ENCODE results near the gene ANKS4B. TPM values are rescaled to one million over a fixed set of nuclear protein-coding genes. Genes with fewer than 3 reads are reported as not detected.

ANKS4B gene
- total and polyA plus RNA-seq, 2 of the 8 experiments (the other 6 are each of a cell fraction or from before 2014, with no cell fraction given), result 0.06 to 0.15 TPM

DNA sequence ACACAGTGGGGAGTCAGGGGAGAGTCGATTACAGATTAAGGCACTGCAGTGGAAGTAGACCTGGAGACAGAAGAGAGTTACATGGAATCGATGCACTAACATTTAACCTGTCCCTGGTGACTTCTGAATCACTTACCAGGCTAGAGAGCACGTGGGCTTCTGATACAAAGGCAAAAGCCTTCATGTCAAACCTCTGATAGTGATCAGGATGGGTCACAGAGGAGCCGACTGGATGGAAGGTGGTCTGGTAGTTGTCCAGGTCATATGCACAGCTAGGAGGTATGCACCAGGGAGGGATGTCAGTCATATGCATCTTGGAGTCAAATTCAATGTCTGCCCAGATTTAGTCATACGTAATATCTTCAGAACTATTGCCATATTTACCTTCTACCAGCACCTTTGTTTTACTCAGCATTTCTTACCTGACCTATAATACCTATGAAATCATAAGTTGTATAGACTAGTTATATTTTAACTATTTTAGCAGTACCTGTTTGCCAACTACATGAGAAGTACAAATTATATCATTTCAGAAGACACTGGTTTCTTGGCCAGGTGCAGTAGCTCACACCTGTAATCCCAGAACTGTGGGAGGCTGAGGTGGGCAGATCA lies 33.8 kb upstream of the ANKS4B start (continued):
- no peak for TF ChIP-seq BCL11A (IDR thresholded peaks at IDR 0.05; ENCODE audit: low read depth in 2 of 2, low read length in 2 of 2)
- TF ChIP-seq GTF2F1 (IDR thresholded peaks at IDR 0.05; ENCODE audit: borderline replicate concordance, low read depth, low read length), result no peak
- no peak for TF ChIP-seq TAF7 (optimal IDR thresholded peaks at IDR 0.05; ENCODE audit: borderline replicate concordance, low read depth, low read length)

Measured in H1 (cell line).